Progenitor cell of endocrine pancreas (in vitro differentiated cells): ENCODE measurements around the gene NADSYN1. TPM values are rescaled to one million over a fixed set of nuclear protein-coding genes. Genes with fewer than 3 reads are reported as not detected.
A peak's percentile ranks its signal among the peaks of the same experiment; 100 is the strongest.

Source experiments
- DNase-seq: peaks from one replicate; pipeline ENCODE4 v3.0.0; 2021; ENCODE audit warnings: low spot score; ENCODE audit not compliant: unreplicated experiment
- H3K27ac Mint-ChIP-seq: 2 replicates; pipeline ENCODE4 v1.8.0; 2021; ENCODE audit warnings: mild to moderate bottlenecking, moderate library complexity, mixed read lengths
- H3K27me3 Mint-ChIP-seq: 2 replicates; pipeline ENCODE4 v1.8.0; 2021; ENCODE audit warnings: mixed read lengths
- H3K36me3 Mint-ChIP-seq: 2 replicates; pipeline ENCODE4 v1.8.0; 2022; ENCODE audit warnings: mixed read lengths; ENCODE audit not compliant: insufficient read depth
- H3K4me1 Mint-ChIP-seq: 2 replicates; pipeline ENCODE4 v1.8.0; 2021; ENCODE audit warnings: low read depth, mixed read lengths
- H3K4me3 Mint-ChIP-seq: 2 replicates; pipeline ENCODE4 v1.8.0; 2021; ENCODE audit warnings: low read depth, mild to moderate bottlenecking, moderate library complexity, mixed read lengths
- H3K9me3 Mint-ChIP-seq: 2 replicates; pipeline ENCODE4 v1.8.0; 2021; ENCODE audit warnings: low read depth, mixed read lengths
- CTCF ChIP-seq: fragments of 200-600 bp; sonication (generic); IDR thresholded peaks from one replicate; pipeline ENCODE4 v1.5.0; 2021; ENCODE audit warnings: antibody characterized with exemption, mild to moderate bottlenecking; ENCODE audit not compliant: unreplicated experiment
- total RNA-seq: library from RNA; stranded (reverse); gene quantifications from 2 replicates; pipeline ENCODE4 v1.2.1, GENCODE V29; 2021

NADSYN1 gene
- total RNA-seq, 1 donor from 2014 or later, result 72.0 TPM

- DNase-seq, result peak; percentile 31
- no peaks in the 10 kb centered on the region for H3K9me3 Mint-ChIP-seq
- peaks cover 40% of the 10 kb centered on the region for H3K4me1 Mint-ChIP-seq
- H3K4me3 Mint-ChIP-seq, result peak overlapping the region; percentile 81
- TF ChIP-seq CTCF, result no peak
- H3K36me3 Mint-ChIP-seq, result peaks cover 3% of the 10 kb centered on the region
- H3K27ac Mint-ChIP-seq, result peak overlapping the region; percentile 95
- H3K27me3 Mint-ChIP-seq, result no peaks in the 10 kb centered on the region
These were observed 585 bp upstream of the NADSYN1 start for GRCh38 chr11:71452199-71453036.

- Mint-ChIP-seq H3K4me3 (peak overlapping the region; percentile 81), H3K4me1 (peaks cover 35% of the 10 kb centered on the region), H3K9me3 (no peaks in the 10 kb centered on the region), H3K27me3 (no peaks in the 10 kb centered on the region), H3K36me3 (peaks cover 5% of the 10 kb centered on the region), H3K27ac (peak overlapping the region; percentile 56)
- no peak for DNase-seq
- no peak for TF ChIP-seq CTCF
These were observed 908 bp downstream of the NADSYN1 start for GRCh38 chr11:71453918-71454304.

- TF ChIP-seq CTCF, result peak; percentile 19
- no peak for DNase-seq
- H3K4me1 Mint-ChIP-seq, result peaks cover 29% of the 10 kb centered on the region
- peak overlapping the region; percentile 70 for H3K4me3 Mint-ChIP-seq
- no peak overlapping the region for H3K27ac Mint-ChIP-seq
- no peaks in the 10 kb centered on the region for H3K27me3 Mint-ChIP-seq
- H3K9me3 Mint-ChIP-seq, result no peaks in the 10 kb centered on the region
- H3K36me3 Mint-ChIP-seq, result peaks cover 7% of the 10 kb centered on the region
These were observed 1.6 kb downstream of the NADSYN1 start for GRCh38 chr11:71454470-71455113.

GRCh38 chr11:71456294-71456693, 3.3 kb downstream of the NADSYN1 start:
- no peak for DNase-seq
- Mint-ChIP-seq H3K27me3 (no peaks in the 10 kb centered on the region), H3K4me3 (no peak overlapping the region), H3K4me1 (peaks cover 17% of the 10 kb centered on the region), H3K36me3 (peaks cover 16% of the 10 kb centered on the region), H3K27ac (no peak overlapping the region), H3K9me3 (no peaks in the 10 kb centered on the region)
- no peak for TF ChIP-seq CTCF

GRCh38 chr11:71456831-71457230, 3.8 kb downstream of the NADSYN1 start:
- peaks cover 18% of the 10 kb centered on the region for H3K36me3 Mint-ChIP-seq
- H3K27ac Mint-ChIP-seq, result no peak overlapping the region
- H3K4me1 Mint-ChIP-seq, result peaks cover 14% of the 10 kb centered on the region
- no peak overlapping the region for H3K4me3 Mint-ChIP-seq
- no peaks in the 10 kb centered on the region for H3K27me3 Mint-ChIP-seq
- no peaks in the 10 kb centered on the region for H3K9me3 Mint-ChIP-seq
- no peak for DNase-seq
- TF ChIP-seq CTCF, result no peak
